ENCODE results near the gene CPN2. TPM values are rescaled to one million over a fixed set of nuclear protein-coding genes. Genes with fewer than 3 reads are reported as not detected.

The CPN2 gene
- total and polyA plus RNA-seq, 2 experiments from 2014 or later, result 0.10 to 0.14 TPM

GRCh38 chr3:194395212-194395611 lies 44.1 kb upstream of the CPN2 start:
- no peaks in the 10 kb centered on the region for H3K79me2 ChIP-seq (replicated peaks; ENCODE audit: insufficient read depth)
- H3K4me1 ChIP-seq (ENCODE audit: insufficient read depth), result peaks cover 21% of the 10 kb centered on the region
- Mint-ChIP-seq H3K4me3 (no peak overlapping the region), H3K9me3 (peaks cover 10% of the 10 kb centered on the region; the same call in 2 of the 3 replicates), H3K36me3 (ENCODE audit: low read depth) (no peaks in the 10 kb centered on the region), H3K27ac (no peak overlapping the region), H3K4me1 (peaks cover 21% of the 10 kb centered on the region), H3K27me3 (ENCODE audit: insufficient read depth, low read depth, poor library complexity) (peaks cover 38% of the 10 kb centered on the region)
- no peak for TF ChIP-seq ZNF331 (CRISPR knock-in tag; IDR thresholded peaks at IDR 0.05; ENCODE audit: low read depth)
- TF ChIP-seq ZNF114 (CRISPR knock-in tag; IDR thresholded peaks at IDR 0.05), result no peak
- no peak for TF ChIP-seq EZH2 (IDR thresholded peaks at IDR 0.05; ENCODE audit: low read depth, unreplicated experiment)
- TF ChIP-seq, protein P1, sequence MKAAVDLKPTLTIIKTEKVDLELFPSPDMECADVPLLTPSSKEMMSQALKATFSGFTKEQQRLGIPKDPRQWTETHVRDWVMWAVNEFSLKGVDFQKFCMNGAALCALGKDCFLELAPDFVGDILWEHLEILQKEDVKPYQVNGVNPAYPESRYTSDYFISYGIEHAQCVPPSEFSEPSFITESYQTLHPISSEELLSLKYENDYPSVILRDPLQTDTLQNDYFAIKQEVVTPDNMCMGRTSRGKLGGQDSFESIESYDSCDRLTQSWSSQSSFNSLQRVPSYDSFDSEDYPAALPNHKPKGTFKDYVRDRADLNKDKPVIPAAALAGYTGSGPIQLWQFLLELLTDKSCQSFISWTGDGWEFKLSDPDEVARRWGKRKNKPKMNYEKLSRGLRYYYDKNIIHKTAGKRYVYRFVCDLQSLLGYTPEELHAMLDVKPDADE (IDR thresholded peaks at IDR 0.05), result no peak
- no peak for TF ChIP-seq REST (IDR thresholded peaks at IDR 0.05; ENCODE audit: unreplicated experiment)
- TF ChIP-seq CREB1 (CRISPR knock-in tag; IDR thresholded peaks at IDR 0.05; ENCODE audit: low read depth), result no peak
- TF ChIP-seq, protein P2, sequence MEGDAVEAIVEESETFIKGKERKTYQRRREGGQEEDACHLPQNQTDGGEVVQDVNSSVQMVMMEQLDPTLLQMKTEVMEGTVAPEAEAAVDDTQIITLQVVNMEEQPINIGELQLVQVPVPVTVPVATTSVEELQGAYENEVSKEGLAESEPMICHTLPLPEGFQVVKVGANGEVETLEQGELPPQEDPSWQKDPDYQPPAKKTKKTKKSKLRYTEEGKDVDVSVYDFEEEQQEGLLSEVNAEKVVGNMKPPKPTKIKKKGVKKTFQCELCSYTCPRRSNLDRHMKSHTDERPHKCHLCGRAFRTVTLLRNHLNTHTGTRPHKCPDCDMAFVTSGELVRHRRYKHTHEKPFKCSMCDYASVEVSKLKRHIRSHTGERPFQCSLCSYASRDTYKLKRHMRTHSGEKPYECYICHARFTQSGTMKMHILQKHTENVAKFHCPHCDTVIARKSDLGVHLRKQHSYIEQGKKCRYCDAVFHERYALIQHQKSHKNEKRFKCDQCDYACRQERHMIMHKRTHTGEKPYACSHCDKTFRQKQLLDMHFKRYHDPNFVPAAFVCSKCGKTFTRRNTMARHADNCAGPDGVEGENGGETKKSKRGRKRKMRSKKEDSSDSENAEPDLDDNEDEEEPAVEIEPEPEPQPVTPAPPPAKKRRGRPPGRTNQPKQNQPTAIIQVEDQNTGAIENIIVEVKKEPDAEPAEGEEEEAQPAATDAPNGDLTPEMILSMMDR (conservative IDR thresholded peaks at IDR 0.05; ENCODE audit: low read depth in 2 of 2), result no peak
- TF ChIP-seq NANOG (IDR thresholded peaks at IDR 0.05; ENCODE audit: borderline replicate concordance), result no peak
- no peak for TF ChIP-seq POLR2AphosphoS5 (IDR thresholded peaks at IDR 0.05; ENCODE audit: low read depth)
- no peak for TF ChIP-seq STAT1 (IDR thresholded peaks at IDR 0.05; ENCODE audit: unreplicated experiment)
- TF ChIP-seq JUNB (IDR thresholded peaks at IDR 0.05; ENCODE audit: unreplicated experiment), result no peak
- TF ChIP-seq ZNF462 (CRISPR knock-in tag; IDR thresholded peaks at IDR 0.05), result no peak
- no peak for ATAC-seq
- H3K27ac ChIP-seq (ENCODE audit: low read depth), result no peak overlapping the region
- H3F3A ChIP-seq (replicated peaks; ENCODE audit: low read depth), result peaks cover 7% of the 10 kb centered on the region; the same call in 1 of the 2 replicates
- no peak overlapping the region for H3K4me2 ChIP-seq
- no peak overlapping the region for H3K4me3 ChIP-seq
- H3K27me3 ChIP-seq (ENCODE audit: insufficient read depth), result peaks cover 48% of the 10 kb centered on the region
- no peaks in the 10 kb centered on the region; the same call in 1 of the 2 replicates for H3K36me3 ChIP-seq (ENCODE audit: insufficient read depth)
- no peak overlapping the region for H2AFZ ChIP-seq
- no peaks in the 10 kb centered on the region for H3K9me2 ChIP-seq (ENCODE audit: insufficient read depth)
- no peaks in the 10 kb centered on the region for H4K20me1 ChIP-seq (replicated peaks; ENCODE audit: insufficient read depth)
- no peak for DNase-seq (ENCODE audit: low spot score)

Measured in GM23338 (cell line).